Stimulated activated memory B cell treated with anti-CD40 and anti-IgM and Interleukin-4, amounts not matched to agents 10 μg/mL and 1 μg/mL and 100 μg/mL, for 72 hours (primary cell): Measurements from ENCODE around the gene PPP1R18.

ENCODE experiments used
- ATAC-seq: fragments of 150-1000 bp; cut with Tn5 transposase; 2 replicates; pipeline ENCODE4 v1.10.0; 2021
- H3K27ac Mint-ChIP-seq: one replicate; pipeline ENCODE4 v1.8.0; 2022; ENCODE audit warnings: mild to moderate bottlenecking, mixed read lengths
- H3K27me3 Mint-ChIP-seq: one replicate; pipeline ENCODE4 v1.8.0; 2022; ENCODE audit warnings: mixed read lengths
- H3K36me3 Mint-ChIP-seq: one replicate; pipeline ENCODE4 v1.8.0; 2022; ENCODE audit warnings: mixed read lengths
- H3K4me1 Mint-ChIP-seq: one replicate; pipeline ENCODE4 v1.8.0; 2022; ENCODE audit warnings: mixed read lengths
- H3K4me3 Mint-ChIP-seq: one replicate; pipeline ENCODE4 v1.8.0; 2022; ENCODE audit warnings: mild to moderate bottlenecking, moderate library complexity, mixed read lengths
- H3K9me3 Mint-ChIP-seq: one replicate; pipeline ENCODE4 v1.8.0; 2022; ENCODE audit warnings: mixed read lengths

PPP1R18 gene

DNA sequence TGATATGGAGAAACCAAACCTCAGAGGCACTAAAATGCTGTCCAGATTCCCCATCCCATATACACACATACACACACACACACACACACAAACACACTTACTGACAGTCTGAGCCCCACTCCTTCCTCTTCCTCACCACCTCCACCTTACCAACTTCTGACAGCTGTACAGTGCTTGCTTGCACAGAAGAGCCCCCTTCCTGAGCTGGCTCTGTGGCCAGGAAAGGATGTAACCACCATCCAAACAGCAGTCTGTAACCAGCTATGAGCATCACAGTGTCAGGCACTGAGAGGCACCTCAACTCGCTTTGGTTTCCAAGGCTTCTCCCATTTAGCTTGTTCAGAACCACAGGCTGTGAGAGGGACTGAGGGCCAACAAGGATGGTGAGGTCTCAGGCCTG lies 45.4 kb downstream of the PPP1R18 start:
- Mint-ChIP-seq H3K9me3 (no peaks in the 10 kb centered on the region), H3K36me3 (peaks cover 37% of the 10 kb centered on the region), H3K27me3 (no peaks in the 10 kb centered on the region), H3K4me3 (no peak overlapping the region), H3K27ac (no peak overlapping the region), H3K4me1 (peaks cover 18% of the 10 kb centered on the region)
- ATAC-seq = no peak

DNA sequence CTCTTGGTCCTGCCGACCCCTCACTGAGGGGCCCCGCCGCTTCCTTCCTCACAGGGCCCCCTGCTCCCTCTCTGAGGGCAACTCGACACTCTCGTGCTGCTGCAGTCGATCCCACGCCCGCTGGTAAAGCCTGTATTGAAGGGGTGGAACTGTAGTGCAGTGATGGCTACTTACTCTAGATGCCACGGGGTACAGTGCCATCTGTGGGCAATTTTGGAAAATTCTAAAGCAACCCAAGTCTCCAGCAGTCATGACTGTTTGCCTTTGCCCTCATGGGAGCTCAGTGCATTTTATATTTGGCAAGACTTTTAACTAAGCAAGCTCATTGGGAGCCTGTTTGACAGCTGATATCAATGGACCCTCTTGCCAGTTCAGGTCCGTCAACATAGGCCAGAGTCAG lies 46.0 kb downstream of the PPP1R18 start:
- peaks cover 37% of the 10 kb centered on the region for H3K36me3 Mint-ChIP-seq
- H3K27ac Mint-ChIP-seq = no peak overlapping the region
- no peaks in the 10 kb centered on the region for H3K27me3 Mint-ChIP-seq
- ATAC-seq = no peak
- no peaks in the 10 kb centered on the region for H3K9me3 Mint-ChIP-seq
- no peak overlapping the region for H3K4me3 Mint-ChIP-seq
- H3K4me1 Mint-ChIP-seq = peaks cover 12% of the 10 kb centered on the region

DNA sequence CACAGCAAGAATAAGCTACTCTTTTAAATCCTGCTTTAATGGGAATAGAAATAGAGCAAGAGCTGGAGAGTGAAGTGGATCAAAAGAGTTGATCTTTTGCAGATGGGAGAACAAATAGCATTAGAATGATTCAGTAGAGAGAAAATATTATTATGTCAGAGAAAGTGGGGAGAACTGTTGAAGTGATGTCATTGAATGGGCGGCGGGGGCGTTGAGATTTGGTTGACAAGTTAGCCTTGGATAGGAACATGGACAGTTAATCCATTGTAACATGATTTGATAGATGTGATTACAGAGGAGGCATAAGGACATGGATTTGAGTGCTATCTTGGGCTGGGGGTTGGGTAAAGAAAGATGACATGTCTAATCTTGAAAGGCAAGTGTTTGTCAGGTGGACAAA lies 50.6 kb downstream of the PPP1R18 start:
- no peak for ATAC-seq
- no peaks in the 10 kb centered on the region for H3K27me3 Mint-ChIP-seq
- H3K4me1 Mint-ChIP-seq = peaks cover 7% of the 10 kb centered on the region
- no peaks in the 10 kb centered on the region for H3K9me3 Mint-ChIP-seq
- peaks cover 41% of the 10 kb centered on the region for H3K36me3 Mint-ChIP-seq
- H3K4me3 Mint-ChIP-seq = no peak overlapping the region
- H3K27ac Mint-ChIP-seq = no peak overlapping the region

- Mint-ChIP-seq H3K4me1 (peaks cover 29% of the 10 kb centered on the region), H3K9me3 (no peaks in the 10 kb centered on the region), H3K27me3 (no peaks in the 10 kb centered on the region), H3K36me3 (peaks cover 46% of the 10 kb centered on the region), H3K27ac (peak within 1 kb of the TSS; percentile 86), H3K4me3 (peak within 1 kb of the TSS; percentile 96)
- ATAC-seq = peak; percentile 99
Observed at GRCh38 chr6:30626484-30627366, 59.7 kb downstream of the PPP1R18 start, which contains the start of gene ATAT1. Gene ATAT1 (plus strand): TSS chr6:30626874.
